Tibial artery (tissue), 4 donors: ENCODE data around the gene SV2B.

Source experiments
- DNase-seq, 2 donors: peaks; one replicate each; pipeline ENCODE4 v3.0.0-alpha.2; 2019
- H3K27ac ChIP-seq, 2 donors: fragments of 200-600 bp; sonication (generic) in 1 of 2; 1 replicate in 1 of 2; 2 replicates in 1 of 2; pipeline ENCODE4 v1.5.1; 2018 to 2019; ENCODE audit warnings: mild to moderate bottlenecking in 1 of 2
- H3K27me3 ChIP-seq, 2 donors: fragments of 200-600 bp; sonication (generic) in 1 of 2; one replicate each; pipeline versions ENCODE4 v1.5.1 to v1.6.0; 2016 to 2019
- H3K36me3 ChIP-seq, 3 donors: fragments of 200-600 bp; sonication (generic) in 2 of 3; one replicate each; pipeline ENCODE4 v1.5.1; 2016 to 2019; ENCODE audit warnings: mild to moderate bottlenecking in 2 of 3
- H3K4me1 ChIP-seq, 4 donors: fragments of 200-600 bp; sonication (generic) in 2 of 4; 1 replicate in 3 of 4; 2 replicates in 1 of 4; pipeline ENCODE4 v1.5.1; 2016 to 2019
- H3K4me3 ChIP-seq, 2 donors: fragments of 200-600 bp; sonication (generic) in 1 of 2; 1 replicate in 1 of 2; 2 replicates in 1 of 2; pipeline ENCODE4 v1.5.1; 2018 to 2019; ENCODE audit warnings: mild to moderate bottlenecking in 2 of 2
- H3K9me3 ChIP-seq, 3 donors: fragments of 200-600 bp; sonication (generic) in 1 of 3; one replicate each; pipeline ENCODE4 v1.5.1; 2016 to 2019
- intact Hi-C: fragments of 100-400 bp; cut with DNase I; formaldehyde crosslinking; loops from one replicate; pipeline ENCODE4 v1.15.0; 2023; ENCODE audit warnings: low total_unique reads
- TF ChIP-seq, protein P1 (sequence below), 2 experiments: fragments of 200-600 bp in 1 of 2; fragments of 450-650 bp in 1 of 2; IDR thresholded peaks; one replicate each; pipeline ENCODE4 v1.5.1; 2017 to 2019; ENCODE audit warnings: antibody characterized with exemption in 2 of 2, mild to moderate bottlenecking in 1 of 2, moderate library complexity in 1 of 2

The SV2B gene

DNA sequence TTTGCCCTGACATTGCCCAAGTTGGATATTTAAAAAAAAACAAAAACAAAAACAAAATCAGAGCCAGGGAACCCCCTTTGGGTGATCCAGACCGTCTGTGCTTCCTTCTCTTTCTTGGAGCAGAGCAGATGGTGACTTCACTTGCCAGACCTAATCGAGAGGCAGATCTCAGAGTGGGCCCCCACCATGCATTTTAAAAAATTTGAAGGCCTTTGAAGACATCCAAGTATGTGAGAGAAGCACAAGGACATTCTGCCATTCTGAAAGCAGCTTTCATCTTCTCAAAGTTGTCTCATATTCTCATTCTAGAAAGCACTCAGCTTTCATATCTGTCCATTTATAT, 93.3 kb downstream of the SV2B start:
- Histone ChIP-seq H3K27ac (no peak overlapping the region), H3K4me3 (no peak overlapping the region), H3K9me3 (no peaks in the 10 kb centered on the region), H3K36me3 (no peaks in the 10 kb centered on the region), H3K4me1 (no peaks in the 10 kb centered on the region), H3K27me3 (no peaks in the 10 kb centered on the region)
- TF ChIP-seq, protein P1, sequence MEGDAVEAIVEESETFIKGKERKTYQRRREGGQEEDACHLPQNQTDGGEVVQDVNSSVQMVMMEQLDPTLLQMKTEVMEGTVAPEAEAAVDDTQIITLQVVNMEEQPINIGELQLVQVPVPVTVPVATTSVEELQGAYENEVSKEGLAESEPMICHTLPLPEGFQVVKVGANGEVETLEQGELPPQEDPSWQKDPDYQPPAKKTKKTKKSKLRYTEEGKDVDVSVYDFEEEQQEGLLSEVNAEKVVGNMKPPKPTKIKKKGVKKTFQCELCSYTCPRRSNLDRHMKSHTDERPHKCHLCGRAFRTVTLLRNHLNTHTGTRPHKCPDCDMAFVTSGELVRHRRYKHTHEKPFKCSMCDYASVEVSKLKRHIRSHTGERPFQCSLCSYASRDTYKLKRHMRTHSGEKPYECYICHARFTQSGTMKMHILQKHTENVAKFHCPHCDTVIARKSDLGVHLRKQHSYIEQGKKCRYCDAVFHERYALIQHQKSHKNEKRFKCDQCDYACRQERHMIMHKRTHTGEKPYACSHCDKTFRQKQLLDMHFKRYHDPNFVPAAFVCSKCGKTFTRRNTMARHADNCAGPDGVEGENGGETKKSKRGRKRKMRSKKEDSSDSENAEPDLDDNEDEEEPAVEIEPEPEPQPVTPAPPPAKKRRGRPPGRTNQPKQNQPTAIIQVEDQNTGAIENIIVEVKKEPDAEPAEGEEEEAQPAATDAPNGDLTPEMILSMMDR (IDR thresholded peaks at IDR 0.05), result no peak
- intact Hi-C loops, result no loop called here
- DNase-seq, result no peak

DNA sequence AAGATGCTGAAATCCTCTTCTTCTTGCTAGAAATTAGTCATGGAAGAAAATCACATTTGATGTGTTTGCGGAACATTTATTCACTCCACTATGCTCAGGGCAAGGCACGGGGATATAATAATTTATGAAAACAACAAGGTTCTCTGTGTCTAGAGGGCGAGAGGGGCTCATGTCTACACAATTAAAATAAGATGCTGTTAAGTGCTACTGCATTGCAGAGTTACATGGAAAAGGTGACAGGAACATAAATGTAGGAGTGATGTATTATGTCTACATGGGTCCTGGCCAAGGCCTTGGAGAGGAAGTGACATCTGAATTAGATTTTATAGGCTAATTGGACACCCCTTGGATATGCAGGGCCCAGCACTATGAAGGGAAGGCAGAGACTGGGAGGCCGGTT, 96.1 kb downstream of the SV2B start:
- DNase-seq, result no peak
- Histone ChIP-seq H3K36me3 (no peaks in the 10 kb centered on the region), H3K4me1 (no peaks in the 10 kb centered on the region), H3K27ac (no peak overlapping the region), H3K27me3 (no peaks in the 10 kb centered on the region), H3K9me3 (no peaks in the 10 kb centered on the region), H3K4me3 (no peak overlapping the region)
- intact Hi-C loops, result no loop called here
- TF ChIP-seq, protein P1 (IDR thresholded peaks at IDR 0.05), result no peak

DNA sequence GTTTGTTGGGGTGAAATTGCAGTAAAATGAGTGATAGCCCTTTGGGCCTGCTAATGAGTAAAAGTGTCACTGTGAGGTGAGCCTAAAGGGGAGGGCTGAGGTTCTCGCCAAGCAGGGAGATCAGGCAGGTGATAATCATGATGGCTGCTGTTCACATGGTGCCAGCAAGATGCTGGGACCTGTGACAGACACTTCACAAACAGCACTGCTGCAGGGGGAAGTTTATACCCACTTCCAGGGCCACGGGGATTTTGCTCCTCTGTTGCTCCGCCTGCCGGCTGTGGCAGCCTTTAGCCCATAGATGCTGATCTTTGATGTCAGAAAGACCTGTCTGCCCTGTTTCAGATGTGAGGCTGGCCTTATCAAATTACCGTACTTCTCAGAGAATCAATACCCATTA, 96.7 kb downstream of the SV2B start:
- TF ChIP-seq, protein P1 (IDR thresholded peaks at IDR 0.05), result no peak
- DNase-seq, result no peak
- intact Hi-C loops, result no loop called here

DNA sequence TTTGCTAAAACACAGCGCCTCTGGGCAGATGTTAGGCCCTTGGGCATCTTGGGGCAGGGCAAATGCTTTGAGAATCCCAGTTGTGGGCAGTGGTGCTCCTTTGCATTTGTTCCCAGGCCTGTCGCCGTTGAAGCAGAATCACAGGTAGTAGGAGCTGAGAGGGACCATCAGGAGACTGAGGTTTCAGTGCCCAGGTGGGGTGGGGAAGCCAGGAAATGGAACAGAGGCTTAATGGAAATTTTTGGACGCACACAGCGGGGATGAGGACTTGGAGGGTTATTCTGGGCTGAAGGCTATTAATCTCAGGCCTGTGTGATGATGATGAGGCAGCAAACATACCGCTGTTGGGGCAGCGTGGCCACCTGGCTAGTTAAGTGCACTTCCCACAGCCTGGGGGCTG, 99.5 kb downstream of the SV2B start:
- H3K27ac ChIP-seq, result no peak overlapping the region

More for the DNA sequence above, 96.7 kb downstream of the SV2B start:
- Histone ChIP-seq H3K36me3 (no peaks in the 10 kb centered on the region), H3K27ac (no peak overlapping the region), H3K4me1 (no peaks in the 10 kb centered on the region), H3K27me3 (no peaks in the 10 kb centered on the region), H3K4me3 (no peak overlapping the region), H3K9me3 (no peaks in the 10 kb centered on the region)

DNA sequence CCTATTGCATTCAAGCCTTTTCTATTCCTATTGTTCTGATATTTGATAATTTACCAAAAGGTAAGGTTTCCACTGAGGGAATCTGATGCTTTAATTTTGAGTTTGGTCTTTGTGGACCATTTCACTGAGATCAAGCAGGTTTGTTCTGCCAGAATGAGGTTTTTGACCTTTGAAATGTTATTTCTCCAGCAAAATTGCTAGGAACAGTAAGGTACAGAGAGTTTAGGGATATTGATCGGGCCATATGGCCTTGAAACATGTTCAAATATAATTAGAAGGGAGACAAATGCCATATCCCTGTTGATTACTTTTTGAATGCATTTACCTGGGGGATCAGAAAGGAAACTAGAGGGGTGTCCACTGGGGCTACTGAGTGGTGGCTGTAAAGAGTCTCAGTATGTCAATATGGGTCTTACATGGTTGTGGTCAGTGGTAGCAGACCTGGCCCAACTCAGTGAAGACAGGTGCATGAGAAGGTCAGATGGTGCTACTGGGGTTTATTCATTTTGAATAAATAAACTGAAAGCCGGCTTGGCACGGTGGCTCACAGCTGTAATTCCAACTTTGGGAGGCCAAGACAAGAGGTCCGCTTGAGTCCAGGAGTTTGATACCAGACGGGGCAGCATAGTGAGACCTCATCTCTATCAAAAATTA, 100.2 kb downstream of the SV2B start:
- no peak for DNase-seq
- no peaks in the 10 kb centered on the region for H3K27me3 ChIP-seq
- H3K4me3 ChIP-seq, result no peak overlapping the region
- H3K9me3 ChIP-seq, result no peaks in the 10 kb centered on the region
- intact Hi-C loops, result no loop called here
- H3K4me1 ChIP-seq, result no peaks in the 10 kb centered on the region
- no peak overlapping the region for H3K27ac ChIP-seq
- no peaks in the 10 kb centered on the region for H3K36me3 ChIP-seq
- TF ChIP-seq, protein P1 (IDR thresholded peaks at IDR 0.05), result no peak

More for the DNA sequence above, 99.5 kb downstream of the SV2B start:
- DNase-seq, result no peak
- intact Hi-C loops, result no loop called here
- no peaks in the 10 kb centered on the region for H3K36me3 ChIP-seq
- H3K9me3 ChIP-seq, result no peaks in the 10 kb centered on the region
- H3K4me1 ChIP-seq, result no peaks in the 10 kb centered on the region
- H3K27me3 ChIP-seq, result no peaks in the 10 kb centered on the region
- TF ChIP-seq, protein P1 (IDR thresholded peaks at IDR 0.05), result no peak
- no peak overlapping the region for H3K4me3 ChIP-seq
